HCT116 (cell line): Measurements from ENCODE around the gene JSRP1. TPM values are rescaled to one million over a fixed set of nuclear protein-coding genes. Genes with fewer than 3 reads are reported as not detected.

Experiments used
- ATAC-seq: fragments of 200-7000 bp; cut with Tn5 transposase; 2 replicates; pipeline ENCODE4 v1.9.1; 2020; ENCODE audit warnings: mild to moderate bottlenecking, moderate library complexity
- BruUV-seq: library from RNA; stranded (reverse); fragments of 400-500 nt; replicated peaks from 2 replicates; lab custom pipeline; 2021; lab: Mats Ljungman, UMichigan
- CTCF ChIA-PET: fragments of 300-600 bp; sonication (Branson Sonifier 250); formaldehyde crosslinking; loops from one replicate; lab custom pipeline; 2021; ENCODE audit warnings: antibody characterized with exemption; lab: Charles Lee
- POLR2A ChIA-PET: fragments of 300-600, 350-600 bp; sonication (Branson Sonifier 250); formaldehyde crosslinking; loops from one replicate; lab custom pipeline; 2021; ENCODE audit warnings: antibody characterized with exemption; lab: Charles Lee
- RAD21 ChIA-PET, 2 experiments: fragments of 300-600 bp; sonication (Branson Sonifier 250); formaldehyde crosslinking; loops; one replicate each; lab custom pipeline; 2023; ENCODE audit warnings: low total read pairs in 2 of 2; ENCODE audit not compliant: uncharacterized antibody in 2 of 2, unreplicated experiment in 2 of 2, low non-redundant PET in 1 of 2; lab: Charles Lee
- DNase-seq: peaks from one replicate; pipeline ENCODE4 v3.0.0-alpha.2; 2010; ENCODE audit warnings: low read depth, low spot score
- H2AFZ ChIP-seq: fragments of 200-600 bp; shearing (Covaris generic), sonication (generic); 2 replicates; pipeline ENCODE4 v1.6.1; 2017; ENCODE audit warnings: low read depth, mixed run types, mixed read lengths, antibody characterized with exemption, low read length; ENCODE audit not compliant: poor library complexity, severe bottlenecking
- H3K27ac ChIP-seq: 2 replicates; pipeline ENCODE4 v1.5.1; 2012; ENCODE audit warnings: low read depth, low read length
- H3K27me3 ChIP-seq: fragments of 200-600 bp; sonication (generic); 2 replicates; pipeline ENCODE4 v1.6.1; 2016; ENCODE audit warnings: mixed run types, low read length, mixed read lengths; ENCODE audit not compliant: insufficient read depth
- H3K36me3 ChIP-seq, 2 experiments: fragments of 200-500 bp in 1 of 2; fragments of 200-600 bp in 1 of 2; sonication (Bioruptor generic) in 1 of 2; sonication (generic) in 1 of 2; 2 replicates each; pipeline versions ENCODE4 v1.5.1 to v1.6.1; 2014 to 2016; ENCODE audit warnings: low read length in 2 of 2, inconsistent platforms in 1 of 2, mixed read lengths in 1 of 2, mixed run types in 1 of 2; ENCODE audit not compliant: insufficient read depth in 2 of 2, control insufficient read depth in 1 of 2
- H3K4me1 ChIP-seq, 2 experiments: fragments of 200-600 bp in 1 of 2; sonication (generic) in 1 of 2; 2 replicates each; pipeline versions ENCODE4 v1.5.1 to v1.6.1; 2012 to 2017; ENCODE audit warnings: low read length in 2 of 2, inconsistent platforms in 1 of 2, mild to moderate bottlenecking in 1 of 2, mixed read lengths in 1 of 2, mixed run types in 1 of 2, moderate library complexity in 1 of 2; ENCODE audit not compliant: insufficient read depth in 2 of 2, control insufficient read depth in 1 of 2
- H3K4me2 ChIP-seq: fragments of 200-600 bp; sonication (generic); 2 replicates; pipeline ENCODE4 v1.6.1; 2017; ENCODE audit warnings: mixed run types, low read length, mixed read lengths
- H3K4me3 ChIP-seq, 2 experiments: fragments of 200-600 bp in 1 of 2; sonication (generic) in 1 of 2; replicated peaks in 1 of 2; 2 replicates each; pipeline ENCODE4 v1.5.1; 2011 to 2016; ENCODE audit warnings: low read length in 2 of 2, control low read depth in 1 of 2, low read depth in 1 of 2, mild to moderate bottlenecking in 1 of 2, mixed read lengths in 1 of 2, mixed run types in 1 of 2
- H3K79me2 ChIP-seq: fragments of 200-600 bp; sonication (generic); 2 replicates; pipeline ENCODE4 v1.6.1; 2017; ENCODE audit warnings: mild to moderate bottlenecking, mixed run types, low read length, moderate library complexity, mixed read lengths; ENCODE audit not compliant: insufficient read depth
- H3K9ac ChIP-seq: fragments of 200-600 bp; sonication (generic); 2 replicates; pipeline ENCODE4 v1.6.1; 2016; ENCODE audit warnings: low read length, mixed read lengths
- H3K9me2 ChIP-seq: fragments of 200-600 bp; sonication (generic), shearing (Covaris generic); 2 replicates; pipeline ENCODE4 v1.6.1; 2017; ENCODE audit warnings: mixed run types, mild to moderate bottlenecking, moderate library complexity; ENCODE audit not compliant: insufficient read depth
- H3K9me3 ChIP-seq, 2 experiments: fragments of 200-500 bp in 1 of 2; fragments of 200-600 bp in 1 of 2; sonication (Bioruptor generic) in 1 of 2; sonication (generic) in 1 of 2; 2 replicates each; pipeline ENCODE4 v1.6.1; 2014 to 2017; ENCODE audit warnings: low read length in 2 of 2, mixed read lengths in 2 of 2, inconsistent platforms in 1 of 2, low read depth in 1 of 2, mild to moderate bottlenecking in 1 of 2, mixed run types in 1 of 2, moderate library complexity in 1 of 2; ENCODE audit not compliant: control insufficient read depth in 1 of 2, insufficient read depth in 1 of 2
- H4K20me1 ChIP-seq: fragments of 200-600 bp; sonication (generic), shearing (Covaris generic); 2 replicates; pipeline ENCODE4 v1.6.1; 2017; ENCODE audit warnings: mixed run types, mild to moderate bottlenecking, moderate library complexity; ENCODE audit not compliant: insufficient read depth
- CTCF ChIP-seq, 3 experiments: fragments of 200-600 bp in 1 of 3; sonication (generic) in 1 of 3; IDR thresholded peaks in 2 of 3; conservative IDR thresholded peaks in 1 of 3; 2 replicates each; pipeline ENCODE4 v1.5.1; 2012 to 2017; ENCODE audit warnings: low read depth in 2 of 3, low read length in 2 of 3, antibody characterized with exemption in 1 of 3, borderline replicate concordance in 1 of 3, control low read depth in 1 of 3, mild to moderate bottlenecking in 1 of 3, mixed read lengths in 1 of 3, mixed run types in 1 of 3, moderate library complexity in 1 of 3; ENCODE audit not compliant: insufficient read depth in 1 of 3
- EGR1 ChIP-seq: IDR thresholded peaks from 2 replicates; pipeline ENCODE4 v1.6.1; 2012; ENCODE audit warnings: low read depth
- ELF1 ChIP-seq: IDR thresholded peaks from 2 replicates; pipeline ENCODE4 v1.6.1; 2012; ENCODE audit warnings: low read depth, borderline replicate concordance
- JUND ChIP-seq: IDR thresholded peaks from 2 replicates; pipeline ENCODE4 v1.6.1; 2012
- POLR2AphosphoS5 ChIP-seq: IDR thresholded peaks from 2 replicates; pipeline ENCODE4 v1.6.1; 2011; ENCODE audit warnings: mild to moderate bottlenecking, low read depth, low read length, moderate library complexity
- SRF ChIP-seq: IDR thresholded peaks from 2 replicates; pipeline ENCODE4 v1.6.1; 2012; ENCODE audit warnings: low read depth
- TCF7L2 ChIP-seq: IDR thresholded peaks from 2 replicates; pipeline ENCODE4 v1.7.0; 2011; ENCODE audit warnings: borderline replicate concordance, inconsistent platforms; ENCODE audit not compliant: insufficient read depth, insufficient read length; ENCODE audit errors: extremely low read depth
- ZFX ChIP-seq: fragments of 450-650 bp; IDR thresholded peaks from 2 replicates; pipeline ENCODE4 v1.6.1; 2017
- ZNF274 ChIP-seq: fragments of 200-500 bp; sonication (Bioruptor generic); IDR thresholded peaks from 2 replicates; pipeline ENCODE4 v1.6.1; 2014; ENCODE audit warnings: mild to moderate bottlenecking, low read depth, low read length, inconsistent platforms
- intact Hi-C: fragments of 100-400 bp; cut with micrococcal nuclease; formaldehyde crosslinking; loops from 2 replicates; pipeline ENCODE4 v1.10.0; 2022
- total RNA-seq: library from RNA; stranded (reverse); gene quantifications from one replicate; pipeline ENCODE4 v1.2.1, GENCODE V29; 2021; ENCODE audit not compliant: unreplicated experiment
- TF ChIP-seq, protein P1 (sequence below): IDR thresholded peaks from 2 replicates; pipeline ENCODE4 v1.6.1; 2012

JSRP1 gene
- total RNA-seq, 1 experiment from 2014 or later, result 0.30 TPM

DNA sequence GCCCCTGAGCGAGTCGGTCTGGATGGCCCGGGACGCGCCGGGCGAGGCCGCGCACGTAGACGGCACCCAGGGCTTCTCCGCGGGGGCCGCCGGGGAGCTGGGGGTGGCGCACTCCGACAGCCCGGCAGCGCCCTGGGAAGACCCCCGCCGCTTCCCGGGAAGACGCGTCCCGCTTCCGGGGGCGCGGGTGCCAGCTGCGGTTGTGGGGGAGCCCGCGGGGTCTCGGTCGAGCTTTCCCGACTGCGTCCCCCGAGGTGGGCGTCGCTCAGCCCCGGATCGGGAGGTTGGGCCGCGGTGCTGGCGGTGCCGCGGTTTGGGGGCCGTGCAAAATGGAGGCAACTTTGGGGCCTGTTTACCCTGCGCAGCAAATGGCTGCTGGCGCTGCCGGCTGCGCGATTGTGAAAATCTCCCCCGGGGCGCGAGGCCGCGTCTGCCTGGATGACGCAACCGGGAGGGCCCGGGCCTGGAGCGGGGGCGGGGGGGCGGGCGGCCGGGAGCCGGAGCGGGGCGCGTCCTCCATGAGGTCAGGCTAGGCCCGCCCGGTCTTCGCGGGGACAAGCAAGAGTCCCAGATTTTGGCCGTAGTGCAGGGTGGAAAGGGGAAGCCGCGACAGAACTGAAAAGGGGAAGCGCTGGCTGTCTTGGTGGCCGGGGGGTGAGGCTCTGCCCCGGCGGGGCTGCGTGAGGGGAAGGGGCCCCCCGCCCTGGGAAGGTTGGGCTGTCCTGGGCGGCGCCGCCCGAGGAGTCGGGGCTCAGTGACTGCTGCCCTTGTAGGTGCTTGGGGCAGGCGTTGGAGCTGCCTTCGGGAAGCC lies 14.4 kb upstream of the JSRP1 start:
- Histone ChIP-seq H3K9me2 (no peaks in the 10 kb centered on the region), H3K36me3 (peaks cover 13 to 28% of the 10 kb centered on the region in 2 experiments; a peak in 2 of 4 replicates), H2AFZ (no peak overlapping the region), H3K79me2 (peaks cover 51% of the 10 kb centered on the region), H3K9me3 (no peaks in the 10 kb centered on the region), H3K4me3 (peak overlapping the region; percentile 97 to 98), H4K20me1 (peaks cover 18% of the 10 kb centered on the region; the same call in 1 of the 2 replicates), H3K27ac (peak overlapping the region; percentile 98), H3K9ac (peak overlapping the region; percentile 99), H3K27me3 (no peaks in the 10 kb centered on the region)
- RAD21 ChIA-PET, result no interaction called here
- CTCF ChIA-PET, result interaction anchor here (1.4 kb wide), 1 partner anchor 10 kb away, joined by 4 read pairs; no protein-coding TSS in a partner anchor
- no peak for ATAC-seq
- POLR2A ChIA-PET, result interaction anchor here (0.8 to 1.3 kb wide), 5 partner anchors 9 to 129 kb away, joined by 3 to 4 read pairs (median 3); no protein-coding TSS in a partner anchor
- DNase-seq, result no peak
- no TSS peak for BruUV-seq
- intact Hi-C loops, result no loop called here
- TF ChIP-seq ELF1 (no peak), TCF7L2 (no peak), ZFX (peak; percentile 34; the same call in 1 of the 2 replicates), EGR1 (peak; percentile 38; the same call in 1 of the 2 replicates), SRF (no peak), CTCF (IDR thresholded peaks at IDR 0.05 in 2 of 3, conservative IDR thresholded peaks at IDR 0.05 in 1 of 3; ENCODE audit: borderline replicate concordance in 1 of 3, insufficient read depth in 1 of 3, low read depth in 2 of 3, low read length in 2 of 3) (no peak), JUND (no peak), ZNF274 (no peak), POLR2AphosphoS5 (peak; percentile 24; the same call in 1 of the 2 replicates)
- TF ChIP-seq, protein P1, sequence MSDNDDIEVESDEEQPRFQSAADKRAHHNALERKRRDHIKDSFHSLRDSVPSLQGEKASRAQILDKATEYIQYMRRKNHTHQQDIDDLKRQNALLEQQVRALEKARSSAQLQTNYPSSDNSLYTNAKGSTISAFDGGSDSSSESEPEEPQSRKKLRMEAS, result no peak
- TF ChIP-seq, all 23 proteins: peak for 3
- Histone ChIP-seq H3K4me1 (peaks cover 22 to 56% of the 10 kb centered on the region in 2 experiments), H3K4me2 (peak overlapping the region; percentile 76)
